H1 (cell line): ENCODE data around the gene STIL. TPM values are rescaled to one million over a fixed set of nuclear protein-coding genes. Genes with fewer than 3 reads are reported as not detected.

Experiments used
- CTCF ChIA-PET: fragments of 300-600 bp; sonication (Branson Sonifier 250); formaldehyde crosslinking; loops from one replicate; lab custom pipeline; 2021; ENCODE audit not compliant: partially characterized antibody; lab: Charles Lee
- POLR2A ChIA-PET: fragments of 300-600 bp; sonication (Branson Sonifier 250); formaldehyde crosslinking; loops from one replicate; lab custom pipeline; 2021; ENCODE audit warnings: inconsistent platforms; ENCODE audit not compliant: partially characterized antibody; lab: Charles Lee
- DNase-seq, 2 experiments: peaks; one replicate each; pipeline versions ENCODE4 v3.0.0 to v3.0.0-alpha.2; 2010 to 2022; ENCODE audit warnings: low spot score in 2 of 2, low read depth in 1 of 2, mixed read lengths in 1 of 2
- FAIRE-seq: peaks from 2 replicates; lab custom pipeline; 2011; peaks lifted over from hg19 to GRCh38; lab: Jason Lieb, UNC
- H2AFZ ChIP-seq: 2 replicates; pipeline ENCODE4 v1.8.1; 2012; ENCODE audit warnings: low read length, inconsistent platforms
- H2AK5ac ChIP-seq: 2 replicates; pipeline ENCODE4 v1.6.1; 2013; ENCODE audit warnings: low read depth, low read length
- H2BK120ac ChIP-seq: replicated peaks from 2 replicates; pipeline ENCODE3; 2013; ENCODE audit warnings: low read depth, low read length, inconsistent platforms
- H2BK12ac ChIP-seq: 2 replicates; pipeline ENCODE4 v1.6.1; 2013; ENCODE audit warnings: low read depth, low read length
- H2BK15ac ChIP-seq: 2 replicates; pipeline ENCODE4 v1.6.1; 2013; ENCODE audit warnings: low read length
- H2BK20ac ChIP-seq: 2 replicates; pipeline ENCODE4 v1.6.1; 2013; ENCODE audit warnings: low read length
- H2BK5ac ChIP-seq: 2 replicates; pipeline ENCODE4 v1.6.1; 2013; ENCODE audit warnings: low read depth, low read length
- H3K14ac ChIP-seq: 2 replicates; pipeline ENCODE4 v1.6.1; 2013; ENCODE audit warnings: inconsistent platforms; ENCODE audit not compliant: insufficient read length
- H3K18ac ChIP-seq: 2 replicates; pipeline ENCODE4 v1.6.1; 2013; ENCODE audit warnings: low read length; ENCODE audit errors: extremely low read depth
- H3K23ac ChIP-seq: 2 replicates; pipeline ENCODE4 v1.6.1; 2013; ENCODE audit warnings: inconsistent platforms; ENCODE audit not compliant: insufficient read length
- H3K23me2 ChIP-seq: 2 replicates; pipeline ENCODE4 v1.6.1; 2013; ENCODE audit warnings: low read depth, low read length
- H3K27ac ChIP-seq: 2 replicates; pipeline ENCODE4 v1.6.1; 2011; ENCODE audit warnings: low read depth, low read length, inconsistent platforms
- H3K27me3 ChIP-seq, 4 experiments: replicated peaks in 1 of 4; 1 replicate in 1 of 4; 2 replicates in 3 of 4; pipeline versions ENCODE4 v1.6.1 to v1.8.1; 2011 to 2013; ENCODE audit warnings: low read length in 3 of 4, mild to moderate bottlenecking in 3 of 4, inconsistent platforms in 2 of 4, mixed read lengths in 2 of 4, moderate library complexity in 1 of 4; ENCODE audit not compliant: control insufficient read depth in 3 of 4, insufficient read depth in 3 of 4; ENCODE audit errors: extremely low read depth in 1 of 4
- H3K36me3 ChIP-seq, 4 experiments: 2 replicates each; pipeline versions ENCODE4 v1.6.1 to v1.8.1; 2011 to 2013; ENCODE audit warnings: mild to moderate bottlenecking in 4 of 4, low read length in 3 of 4, moderate library complexity in 2 of 4, control low read depth in 1 of 4, inconsistent platforms in 1 of 4; ENCODE audit not compliant: insufficient read depth in 4 of 4, control insufficient read depth in 2 of 4
- H3K4ac ChIP-seq: replicated peaks from 2 replicates; pipeline ENCODE3; 2013; ENCODE audit warnings: low read length, low read depth, mixed read lengths, inconsistent platforms; ENCODE audit not compliant: insufficient read length
- H3K4me1 ChIP-seq, 4 experiments: replicated peaks in 1 of 4; 1 replicate in 1 of 4; 2 replicates in 3 of 4; pipeline versions ENCODE4 v1.6.1 to v1.8.1; 2011 to 2013; ENCODE audit warnings: low read length in 3 of 4, inconsistent platforms in 2 of 4, mixed read lengths in 1 of 4; ENCODE audit not compliant: insufficient read depth in 4 of 4, control insufficient read depth in 3 of 4
- H3K4me2 ChIP-seq, 2 experiments: 2 replicates each; pipeline versions ENCODE4 v1.6.1 to v1.8.1; 2011 to 2013; ENCODE audit warnings: low read depth in 2 of 2, low read length in 2 of 2, control low read depth in 1 of 2, inconsistent platforms in 1 of 2, mild to moderate bottlenecking in 1 of 2; ENCODE audit not compliant: insufficient read depth in 1 of 2
- H3K4me3 ChIP-seq, 4 experiments: fragments of 200-600, 300-600 bp in 1 of 4; sonication (generic), shearing (Covaris generic), sonication (Bioruptor Twin) in 1 of 4; 2 replicates each; pipeline versions ENCODE4 v1.5.1 to v1.8.1; 2011 to 2016; ENCODE audit warnings: low read length in 4 of 4, low read depth in 3 of 4, control low read depth in 2 of 4, inconsistent platforms in 2 of 4, mild to moderate bottlenecking in 2 of 4, mixed read lengths in 1 of 4, moderate library complexity in 1 of 4; ENCODE audit not compliant: insufficient read depth in 2 of 4; ENCODE audit errors: extremely low read depth in 1 of 4
- H3K56ac ChIP-seq: replicated peaks from 2 replicates; pipeline ENCODE3; 2013; ENCODE audit warnings: low read depth, mild to moderate bottlenecking, mixed read lengths, low read length, inconsistent platforms; ENCODE audit not compliant: insufficient read length
- H3K79me1 ChIP-seq: 2 replicates; pipeline ENCODE4 v1.6.1; 2013; ENCODE audit warnings: low read depth, low read length, control low read depth
- H3K79me2 ChIP-seq, 2 experiments: 2 replicates each; pipeline versions ENCODE4 v1.6.1 to v1.8.1; 2012 to 2013; ENCODE audit warnings: low read length in 2 of 2, mild to moderate bottlenecking in 2 of 2, inconsistent platforms in 1 of 2; ENCODE audit not compliant: insufficient read depth in 2 of 2, control insufficient read depth in 1 of 2
- H3K9ac ChIP-seq, 4 experiments: replicated peaks in 1 of 4; 1 replicate in 1 of 4; 2 replicates in 3 of 4; pipeline versions ENCODE4 v1.6.1 to v1.8.1; 2011 to 2013; ENCODE audit warnings: low read depth in 3 of 4, low read length in 3 of 4, control low read depth in 2 of 4, mild to moderate bottlenecking in 2 of 4, moderate library complexity in 2 of 4, inconsistent platforms in 1 of 4; ENCODE audit errors: extremely low read depth in 1 of 4
- H3K9me3 ChIP-seq, 2 experiments: 2 replicates each; pipeline versions ENCODE4 v1.6.1 to v1.8.1; 2012 to 2013; ENCODE audit warnings: mild to moderate bottlenecking in 2 of 2, moderate library complexity in 2 of 2, control low read depth in 1 of 2, inconsistent platforms in 1 of 2, low read depth in 1 of 2, low read length in 1 of 2, mixed read lengths in 1 of 2; ENCODE audit not compliant: insufficient read depth in 2 of 2
- H4K20me1 ChIP-seq, 2 experiments: replicated peaks in 1 of 2; 2 replicates each; pipeline versions ENCODE3 to v1.8.1; 2011 to 2013; ENCODE audit warnings: inconsistent platforms in 2 of 2, low read length in 2 of 2, mild to moderate bottlenecking in 1 of 2; ENCODE audit not compliant: insufficient read depth in 2 of 2, control insufficient read depth in 1 of 2
- H4K5ac ChIP-seq: 2 replicates; pipeline ENCODE4 v1.6.1; 2013; ENCODE audit warnings: low read length, low read depth, mixed read lengths, inconsistent platforms; ENCODE audit not compliant: insufficient read length
- H4K8ac ChIP-seq: 2 replicates; pipeline ENCODE4 v1.8.0; 2013; ENCODE audit warnings: mild to moderate bottlenecking, moderate library complexity, low read length, inconsistent platforms; ENCODE audit not compliant: insufficient read depth; ENCODE audit errors: extremely low read depth
- H4K91ac ChIP-seq: replicated peaks from 2 replicates; pipeline ENCODE3; 2013; ENCODE audit warnings: low read length, mixed read lengths, inconsistent platforms; ENCODE audit not compliant: insufficient read length
- RNF2 ChIP-seq: fragments of 200-900, 300-1000 bp; sonication (generic); IDR thresholded peaks from 2 replicates; pipeline ENCODE4 v1.7.1; 2016; ENCODE audit warnings: borderline replicate concordance, low read depth, mild to moderate bottlenecking, antibody characterized with exemption, low read length; ENCODE audit not compliant: poor library complexity, severe bottlenecking; ENCODE audit errors: missing control alignments
- SIN3A ChIP-seq, 2 experiments: IDR thresholded peaks in 1 of 2; conservative IDR thresholded peaks in 1 of 2; 2 replicates each; pipeline ENCODE4 v1.6.1; 2011 to 2012; ENCODE audit warnings: low read length in 2 of 2, improper control_type of control experiment in 1 of 2, low read depth in 1 of 2, mild to moderate bottlenecking in 1 of 2
- WGBS, 2 experiments: shearing (Covaris generic) in 1 of 2; methylation state at CpG; one replicate each; pipeline versions ENCODE4 v1.1.6 to v1.1.7; 2013 to 2015; ENCODE audit warnings: low lambda C conversion rate in 2 of 2, mixed read lengths in 2 of 2, inconsistent platforms in 1 of 2, low coverage in 1 of 2, missing lambda C conversion rate in 1 of 2; ENCODE audit not compliant: insufficient replicate concordance in 2 of 2, insufficient coverage in 1 of 2, insufficient read length in 1 of 2; ENCODE audit errors: extremely low coverage in 1 of 2, missing lambda C conversion rate in 1 of 2; 5-methylcytosine and 5-hydroxymethylcytosine counted together
- polyA plus RNA-seq, 7 experiments: library from polyadenylated mRNA; depleted of rRNA in 3 of 7; stranded (reverse) in 5 of 7; unstranded in 2 of 7; fragments of >200 nt in 5 of 7; fragments of 200-250 nt in 2 of 7; gene quantifications; 1 replicate in 5 of 7; 2 replicates in 1 of 7; 4 replicates in 1 of 7; pipeline versions ENCODE4 v1.2.1 to v1.2.3, GENCODE V29; 2011 to 2013; ENCODE audit warnings: missing spikeins in 2 of 7, mixed read lengths in 2 of 7
- total RNA-seq: library from RNA; stranded (reverse); fragmentation: NEBNext Ultra II Directional; extraction: Animal tissue kit (Norgen Biotek cat#: 25700); gene quantifications from 2 replicates; pipeline ENCODE4 v1.2.1, GENCODE V29; 2021

STIL gene
- total and polyA plus RNA-seq, 2 of the 8 experiments (the other 6 are each of a cell fraction or from before 2014, with no cell fraction given), result 13.6 to 25.1 TPM

- Histone ChIP-seq H3K4me1 (peaks cover 11 to 50% (median 40%) of the 10 kb centered on the region in 4 experiments), H2AK5ac (peak overlapping the region; percentile 40; the same call in 1 of the 2 replicates), H4K91ac (no peak overlapping the region), H2BK12ac (peak overlapping the region; percentile 72; the same call in 1 of the 2 replicates), H3K4ac (no peak overlapping the region), H3K36me3 (no peaks in the 10 kb centered on the region; a peak in 1 of 8 replicates), H3K23ac (no peak overlapping the region), H3K79me1 (no peaks in the 10 kb centered on the region), H2AFZ (no peak overlapping the region), H3K9me3 (no peaks in the 10 kb centered on the region), H4K8ac (no peak overlapping the region), H2BK120ac (no peak overlapping the region), H3K9ac (no peak overlapping the region), H3K27me3 (peaks cover 89 to 100% (median 100%) of the 10 kb centered on the region in 4 experiments), H3K18ac (no peak overlapping the region), H2BK15ac (0 out of 2 replicates have a peak overlapping the region, but pooled peaks have one; percentile 29), H3K14ac (no peak overlapping the region), H2BK5ac (no peak overlapping the region), H3K4me2 (peak overlapping the region in 1 of 2 experiments; percentile 67; a peak in 1 of 4 replicates), H4K20me1 (peaks cover 5 to 17% of the 10 kb centered on the region in 2 experiments), H3K56ac (no peak overlapping the region), H3K27ac (no peak overlapping the region), H4K5ac (no peak overlapping the region), H3K23me2 (peaks cover 8% of the 10 kb centered on the region), H3K4me3 (no peak overlapping the region), H2BK20ac (no peak overlapping the region), H3K79me2 (no peaks in the 10 kb centered on the region)
- ChIA-PET POLR2A (interaction anchor here (1.8 to 2.1 kb wide), 2 partner anchors 26 to 48 kb away, joined by 4 to 5 read pairs; no protein-coding TSS in a partner anchor), CTCF (interaction anchor here (0.6 to 5.9 kb wide), 10 partner anchors 9 to 113 kb away, joined by 3 to 30 read pairs (median 4); no protein-coding TSS in a partner anchor)
- TF ChIP-seq RNF2 (peak; percentile 46), SIN3A (conservative IDR thresholded peaks at IDR 0.05 in 1 of 2, IDR thresholded peaks at IDR 0.05 in 1 of 2; ENCODE audit: low read depth in 1 of 2, low read length in 2 of 2) (no peak)
- DNase-seq (no peak), FAIRE-seq (no peak)
- WGBS, 2 experiments, result 22% methylated on average over 4 of the region's 4 CpGs; no CpG with 5 or more reads in 1 of the 2 experiments
Measured at GRCh38 chr1:47226839-47227215, 87.1 kb downstream of the STIL start.
